HG02588 (cell line): ENCODE results near the gene PSMD11.
"Not testable (repeated sequence)": the region's sequence is repeated elsewhere in the genome, so short reads cannot be mapped to it uniquely, and the experiment has no call there.

Experiments
- ATAC-seq: cut with Tn5 transposase; IDR thresholded peaks from one replicate; pipeline ENCODE4 v1.9.1; 2021; ENCODE audit warnings: mild to moderate bottlenecking, moderate library complexity; ENCODE audit not compliant: unreplicated experiment

PSMD11 gene

GRCh38 chr17:32444301-32445073 is at the start of gene PSMD11:
Gene PSMD11 (plus strand): TSS chr17:32444510. CDS start chr17:32444524, 14 bp downstream.
- ATAC-seq, result peak; percentile 91

- no peak for ATAC-seq
Observed at GRCh38 chr17:32396343-32396742, 48.0 kb upstream of the PSMD11 start.

- ATAC-seq, result no peak
Observed at GRCh38 chr17:32398946-32399345, 45.4 kb upstream of the PSMD11 start.

GRCh38 chr17:32410085-32410484 is 34.2 kb upstream of the PSMD11 start:
- not testable (repeated sequence) for ATAC-seq

- no peak for ATAC-seq
Observed at GRCh38 chr17:32426894-32427293, 17.4 kb upstream of the PSMD11 start.

GRCh38 chr17:32429598-32429997 is 14.7 kb upstream of the PSMD11 start:
- ATAC-seq, result no peak

GRCh38 chr17:32440722-32441121 is 3.6 kb upstream of the PSMD11 start:
- no peak for ATAC-seq

GRCh38 chr17:32441886-32442285 is 2.4 kb upstream of the PSMD11 start:
- no peak for ATAC-seq

- ATAC-seq, result no peak
Observed at GRCh38 chr17:32443827-32444300, 446 bp upstream of the PSMD11 start.

GRCh38 chr17:32445074-32445415 is 735 bp downstream of the PSMD11 start:
- ATAC-seq, result peak; percentile 4

GRCh38 chr17:32445497-32445896 is 1.2 kb downstream of the PSMD11 start:
- no peak for ATAC-seq

GRCh38 chr17:32445971-32446370 is 1.7 kb downstream of the PSMD11 start:
- no peak for ATAC-seq

- no peak for ATAC-seq
Observed at GRCh38 chr17:32446949-32447348, 2.6 kb downstream of the PSMD11 start.

DNA sequence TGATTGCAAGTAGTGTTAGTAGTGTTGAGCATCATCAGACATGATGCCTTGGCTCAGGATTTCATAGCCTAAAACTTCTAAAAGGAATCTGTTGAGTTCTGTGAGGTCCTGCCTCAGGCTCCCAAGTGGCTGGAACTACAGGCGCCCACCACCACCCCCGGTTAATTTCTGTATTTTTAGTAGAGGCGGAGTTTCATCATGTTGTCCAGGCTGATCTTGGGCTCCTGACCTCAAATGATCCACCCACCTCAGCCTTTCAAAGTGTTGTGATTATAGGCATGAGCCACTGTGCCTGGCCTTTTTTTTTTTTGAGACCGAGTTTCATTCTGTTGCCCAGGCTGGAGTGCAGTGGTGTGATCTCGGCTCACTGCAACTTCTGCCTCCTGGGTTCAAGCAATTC is 5.7 kb downstream of the PSMD11 start:
- no peak for ATAC-seq

DNA sequence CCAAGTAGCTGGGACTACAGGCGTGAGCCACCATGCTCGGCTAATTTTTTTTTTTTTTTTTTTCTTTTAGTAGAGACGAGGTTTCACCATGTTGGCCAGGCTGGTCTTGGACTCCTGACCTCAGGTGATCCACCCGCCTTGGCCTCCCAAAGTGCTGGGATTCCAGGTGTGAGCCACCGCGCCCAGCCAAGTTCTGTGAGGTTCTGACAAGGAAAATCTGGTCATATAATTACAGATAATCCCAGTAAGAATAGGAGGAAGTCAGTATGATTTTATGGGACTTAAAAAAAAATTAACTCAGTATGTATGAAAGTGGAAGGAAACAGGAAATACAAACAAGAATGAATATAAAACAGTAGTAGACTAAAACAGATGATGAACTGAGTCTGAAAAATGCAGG is 6.1 kb downstream of the PSMD11 start:
- not testable (repeated sequence) for ATAC-seq

DNA sequence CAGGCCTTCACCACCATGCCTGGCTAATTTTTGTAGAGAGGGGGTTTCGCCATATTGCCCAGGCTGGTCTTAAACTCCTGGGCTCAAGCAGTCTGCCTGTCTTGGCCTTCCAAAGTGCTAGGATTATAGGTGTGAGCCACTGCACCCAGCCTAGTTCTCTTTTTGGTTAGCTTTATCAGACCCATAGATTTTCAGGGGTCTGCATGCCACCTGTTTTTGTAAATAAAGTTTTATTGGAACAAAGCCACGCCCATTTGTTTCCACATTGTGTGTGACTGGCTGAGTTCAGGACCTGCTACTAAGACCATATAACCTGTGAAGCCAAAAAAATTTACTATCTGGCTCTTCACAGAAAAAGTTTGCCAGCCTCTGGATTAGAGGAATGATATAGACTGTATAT is 7.6 kb downstream of the PSMD11 start:
- ATAC-seq, result no peak

GRCh38 chr17:32452281-32452680 is 8.0 kb downstream of the PSMD11 start:
- no peak for ATAC-seq

GRCh38 chr17:32453370-32453769 is 9.1 kb downstream of the PSMD11 start:
- no peak for ATAC-seq

GRCh38 chr17:32458371-32458770 is 14.1 kb downstream of the PSMD11 start:
- ATAC-seq, result no peak

- ATAC-seq, result no peak
Observed at GRCh38 chr17:32460054-32460453, 15.7 kb downstream of the PSMD11 start.

- no peak for ATAC-seq
Observed at GRCh38 chr17:32461498-32461852, 17.2 kb downstream of the PSMD11 start.

DNA sequence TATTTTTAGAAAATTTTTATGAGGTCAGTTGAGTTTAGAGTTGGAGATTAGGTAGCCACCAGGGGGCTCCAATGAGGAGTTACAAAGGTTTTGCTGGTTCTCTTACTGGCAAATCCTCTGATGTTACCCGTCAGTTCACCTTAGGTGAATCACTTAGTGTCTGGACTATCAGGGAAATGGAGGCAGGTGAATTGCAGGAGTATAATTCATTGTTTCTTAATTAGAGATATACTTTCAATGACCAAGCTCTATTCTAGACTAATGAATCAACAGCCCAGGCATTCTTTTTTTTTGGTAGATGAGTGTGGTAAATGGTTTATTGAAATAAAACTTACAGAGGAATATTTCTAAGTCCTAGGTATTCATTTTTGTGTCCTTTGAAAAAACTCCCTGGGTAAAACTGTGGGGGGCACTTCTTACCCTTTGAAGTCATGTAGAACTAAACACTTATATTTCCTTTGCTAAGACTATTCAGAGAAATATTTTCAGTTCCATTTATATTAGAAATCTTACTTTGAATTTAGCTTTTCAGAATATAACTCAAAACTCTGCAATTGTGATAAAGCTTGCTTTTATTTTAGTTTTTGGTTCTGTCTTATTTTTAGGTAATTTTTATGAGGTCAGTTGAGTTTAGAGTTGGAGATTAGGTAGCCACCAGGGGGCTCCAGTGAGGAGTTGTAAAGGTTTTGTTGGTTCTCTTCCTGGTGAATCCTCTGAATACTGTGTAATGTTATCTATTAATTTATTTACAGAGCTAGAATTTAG is 17.7 kb downstream of the PSMD11 start:
- no peak for ATAC-seq
